ENCODE results near the gene COPRS.

- no peak for TF ChIP-seq CTCF (IDR thresholded peaks at IDR 0.05)
- TF ChIP-seq POLR2A (IDR thresholded peaks at IDR 0.05) = no peak
Observed at GRCh38 chr17:31811101-31811500, 47.9 kb downstream of the COPRS start.
